Left renal pelvis (tissue), 4 donors: ENCODE results near the gene KSR1. TPM values are rescaled to one million over a fixed set of nuclear protein-coding genes. Genes with fewer than 3 reads are reported as not detected.
A peak's percentile ranks its signal among the peaks of the same experiment; 100 is the strongest.

Experiments used
- DNase-seq, 4 donors: peaks; one replicate each; pipeline ENCODE4 v3.0.0-alpha.2; 2013; ENCODE audit warnings: low read depth in 4 of 4, low spot score in 3 of 4
- polyA plus RNA-seq, 4 donors: library from polyadenylated mRNA; unstranded; fragments of 120-200 nt; gene quantifications; one replicate each; pipeline ENCODE4 v1.2.1, GENCODE V29; 2013; ENCODE audit not compliant: insufficient read length in 4 of 4

KSR1 gene
- polyA plus RNA-seq, 4 donors, result 33.9 to 72.8 (median 43.1) TPM

GRCh38 chr17:27579304-27579703 is 123.1 kb downstream of the KSR1 start:
- no peak for DNase-seq

GRCh38 chr17:27579897-27580321 is 123.7 kb downstream of the KSR1 start:
- DNase-seq, result no peak

DNA sequence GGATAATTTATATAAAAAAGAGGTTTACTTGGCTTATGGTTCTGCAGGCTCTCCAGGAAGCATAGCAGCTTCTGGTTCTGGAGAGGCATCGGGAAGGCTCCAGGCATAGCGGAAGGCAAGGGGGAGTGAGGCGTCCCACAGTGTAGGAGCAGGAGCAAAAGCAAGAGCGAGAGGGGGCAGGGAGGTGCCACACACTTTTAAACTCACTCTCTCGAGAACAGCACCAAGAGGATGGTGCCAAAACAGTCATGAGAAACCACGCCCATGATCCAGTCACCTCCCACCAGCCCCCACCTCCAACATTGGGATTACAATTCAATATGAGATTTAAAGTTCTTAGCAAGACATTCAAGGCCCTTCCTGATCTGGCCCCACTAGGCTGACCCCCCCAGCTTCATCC is 124.8 kb downstream of the KSR1 start:
- DNase-seq, result no peak

- DNase-seq, result no peak
These were observed 126.4 kb downstream of the KSR1 start for GRCh38 chr17:27582696-27583095.

DNA sequence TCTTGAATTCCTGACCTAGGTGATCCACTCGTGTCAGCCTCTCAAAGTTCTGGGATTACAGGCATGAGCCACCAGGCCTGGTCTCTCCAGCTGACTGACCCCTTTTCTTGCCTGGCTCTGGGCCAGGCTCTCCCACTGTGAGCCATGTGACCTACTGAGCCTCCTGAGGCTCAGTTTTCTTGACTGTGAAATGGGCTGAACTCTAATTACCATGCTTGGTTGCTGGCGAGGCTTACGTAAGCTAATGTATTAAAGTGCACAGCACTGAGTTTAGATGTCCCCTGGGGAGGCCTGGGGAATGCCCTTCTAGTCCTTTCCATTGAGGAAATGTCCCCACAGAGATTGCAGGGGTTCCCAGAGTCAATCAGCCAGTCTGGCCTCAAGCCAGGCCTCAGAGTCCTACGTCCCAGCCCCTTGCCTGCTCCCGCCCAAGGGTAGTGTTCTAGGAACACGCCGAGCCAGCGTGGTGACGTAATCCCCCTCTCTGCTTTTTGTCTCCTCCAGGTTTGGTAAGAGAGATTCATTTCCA is 129.0 kb downstream of the KSR1 start:
- no peak for DNase-seq

GRCh38 chr17:27585792-27586191 is 129.5 kb downstream of the KSR1 start:
- no peak for DNase-seq

GRCh38 chr17:27586203-27586721 is 130.0 kb downstream of the KSR1 start:
- DNase-seq, result no peak

GRCh38 chr17:27588354-27588753 is 132.1 kb downstream of the KSR1 start:
- DNase-seq, result no peak

DNA sequence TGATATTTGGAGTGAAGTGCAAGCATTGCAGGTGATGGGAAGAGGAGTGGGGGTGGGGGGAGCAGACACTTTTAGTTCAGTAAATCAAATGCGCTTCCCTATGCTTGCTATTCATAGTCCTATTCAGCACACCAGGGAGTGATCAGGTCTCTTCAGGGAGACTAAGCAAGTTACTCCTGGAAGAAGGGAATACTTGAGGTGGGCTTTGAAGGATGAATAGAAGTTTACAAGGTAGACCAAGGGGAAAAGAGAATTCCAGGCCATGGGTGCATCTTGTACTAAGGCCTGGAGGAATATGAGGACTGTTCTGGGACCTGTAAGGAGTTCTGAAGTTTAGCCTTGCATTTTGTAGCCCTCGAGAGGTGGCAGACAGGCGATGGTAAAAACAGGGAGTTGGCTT is 134.6 kb downstream of the KSR1 start:
- no peak for DNase-seq

DNA sequence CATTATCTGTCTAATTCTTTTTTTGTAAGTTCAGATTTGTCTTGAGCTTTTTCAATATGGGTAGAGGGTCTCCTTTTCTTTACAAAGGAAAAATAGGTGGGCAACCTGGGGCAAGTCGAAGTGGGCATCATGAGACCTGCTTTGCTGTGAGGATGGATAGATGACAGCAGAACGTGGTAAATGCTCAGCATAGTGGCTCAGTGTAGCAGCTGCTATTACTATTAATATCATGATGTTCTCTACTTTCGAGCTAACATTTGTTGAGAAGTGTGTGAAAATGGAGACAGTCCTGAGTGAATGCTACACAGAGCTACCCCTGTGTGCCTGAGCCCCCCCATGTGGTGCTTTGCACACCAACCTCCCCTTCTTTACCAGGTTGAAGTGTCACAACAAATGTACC is 135.7 kb downstream of the KSR1 start:
- no peak for DNase-seq

DNA sequence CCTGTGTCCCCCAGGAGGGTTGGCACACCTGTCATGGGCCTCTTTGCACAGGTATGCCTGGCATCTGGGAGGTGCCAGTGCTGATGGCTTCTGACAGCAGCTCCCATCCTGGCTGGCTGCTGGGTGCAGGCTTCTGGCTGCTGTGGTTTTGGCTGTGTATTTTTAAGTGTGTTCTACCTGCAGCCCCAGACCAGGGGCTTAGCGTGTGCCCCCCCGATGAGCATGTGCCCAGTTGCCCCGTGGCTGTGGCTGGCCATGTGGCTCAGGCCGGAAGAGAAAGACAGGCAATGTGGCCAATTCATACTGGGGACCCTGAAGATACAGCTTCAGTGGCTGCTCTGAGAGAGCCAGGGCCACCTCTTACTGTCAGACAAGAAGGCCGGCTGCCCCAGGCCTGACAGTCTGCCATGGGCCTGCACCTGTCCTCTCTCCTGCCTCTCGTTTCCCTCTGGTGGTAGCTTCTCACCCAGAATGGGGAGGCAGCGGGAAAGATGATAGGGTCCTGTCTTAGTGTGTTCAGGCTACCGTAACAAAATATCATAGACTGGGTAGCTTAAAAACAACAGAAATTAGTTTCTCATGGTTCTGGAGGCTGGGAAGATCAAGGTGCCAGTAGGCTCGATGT is 137.1 kb downstream of the KSR1 start:
- DNase-seq, result no peak

DNA sequence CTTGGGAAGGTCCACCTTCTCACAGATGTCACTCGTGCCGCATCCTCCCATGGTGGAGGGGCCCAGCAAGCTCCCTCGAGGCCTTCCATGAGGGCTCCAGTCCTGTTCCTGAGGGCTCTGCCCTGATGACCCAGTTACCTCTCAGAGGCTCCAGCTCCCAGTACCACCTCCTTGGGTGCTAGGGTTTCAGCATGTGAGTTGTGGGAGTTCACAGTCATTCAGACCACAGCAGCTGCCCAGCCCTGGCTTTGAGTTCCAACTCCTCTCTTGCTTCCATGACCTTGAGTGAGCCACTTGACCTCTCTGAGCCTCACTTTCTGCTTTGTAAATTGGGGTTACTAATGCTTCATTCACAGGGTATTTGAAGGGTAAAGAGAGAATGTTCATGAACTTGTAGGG is 137.6 kb downstream of the KSR1 start:
- DNase-seq, result no peak

- DNase-seq, result no peak
These were observed 139.0 kb downstream of the KSR1 start for GRCh38 chr17:27595208-27595607.

- DNase-seq, result no peak
These were observed 139.8 kb downstream of the KSR1 start for GRCh38 chr17:27596096-27596495.

- DNase-seq, result no peak
These were observed 140.4 kb downstream of the KSR1 start for GRCh38 chr17:27596566-27597187.

- DNase-seq, result no peak
These were observed 140.9 kb downstream of the KSR1 start for GRCh38 chr17:27597188-27597580.

DNA sequence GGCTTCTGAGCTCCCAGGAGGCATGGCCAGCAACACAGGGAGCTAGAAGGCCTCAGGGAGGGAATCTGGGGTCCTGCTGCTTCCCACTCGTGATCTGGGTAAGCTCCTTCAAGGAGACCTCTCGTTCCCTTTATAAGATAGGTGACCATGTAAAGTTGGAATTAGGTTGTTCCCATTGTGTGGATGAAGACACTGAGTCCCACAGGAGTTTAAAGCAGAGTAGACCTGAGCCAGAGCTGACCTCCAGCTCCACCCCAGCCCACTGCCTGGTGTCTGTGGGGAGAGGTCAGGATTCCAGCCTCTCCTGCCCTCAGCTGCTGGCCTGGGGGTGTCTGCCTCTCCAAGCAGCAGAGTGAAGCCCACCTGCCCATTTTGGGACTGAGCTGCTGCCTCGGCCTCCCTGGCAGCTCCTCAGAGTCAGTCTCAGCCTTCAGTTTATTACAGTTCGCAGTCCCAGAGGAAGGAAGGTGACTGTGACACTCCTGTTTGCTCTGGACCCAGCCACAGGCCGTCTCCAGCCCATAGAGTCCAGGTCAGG is 141.6 kb downstream of the KSR1 start:
- DNase-seq, result no peak

GRCh38 chr17:27598337-27599050 is 142.2 kb downstream of the KSR1 start:
- DNase-seq, result no peak

DNA sequence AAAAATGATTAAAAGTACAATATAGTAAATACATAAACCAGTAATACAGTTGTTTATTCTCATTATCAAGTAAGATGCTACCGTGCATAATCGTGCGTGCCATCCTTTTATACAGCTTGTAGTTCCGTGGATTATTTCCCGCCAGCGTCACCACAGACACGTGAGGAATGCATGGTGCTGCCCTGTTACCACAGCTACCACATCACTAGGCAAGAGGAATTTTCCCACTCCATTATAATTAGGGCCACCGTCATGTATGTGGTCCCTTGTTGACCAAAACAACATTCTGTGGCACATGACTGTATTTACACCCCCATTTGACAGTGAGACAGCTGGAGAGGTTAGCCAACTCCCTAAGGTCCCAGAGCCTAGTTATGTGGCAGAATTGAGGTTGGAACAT is 144.2 kb downstream of the KSR1 start:
- DNase-seq, result no peak

DNA sequence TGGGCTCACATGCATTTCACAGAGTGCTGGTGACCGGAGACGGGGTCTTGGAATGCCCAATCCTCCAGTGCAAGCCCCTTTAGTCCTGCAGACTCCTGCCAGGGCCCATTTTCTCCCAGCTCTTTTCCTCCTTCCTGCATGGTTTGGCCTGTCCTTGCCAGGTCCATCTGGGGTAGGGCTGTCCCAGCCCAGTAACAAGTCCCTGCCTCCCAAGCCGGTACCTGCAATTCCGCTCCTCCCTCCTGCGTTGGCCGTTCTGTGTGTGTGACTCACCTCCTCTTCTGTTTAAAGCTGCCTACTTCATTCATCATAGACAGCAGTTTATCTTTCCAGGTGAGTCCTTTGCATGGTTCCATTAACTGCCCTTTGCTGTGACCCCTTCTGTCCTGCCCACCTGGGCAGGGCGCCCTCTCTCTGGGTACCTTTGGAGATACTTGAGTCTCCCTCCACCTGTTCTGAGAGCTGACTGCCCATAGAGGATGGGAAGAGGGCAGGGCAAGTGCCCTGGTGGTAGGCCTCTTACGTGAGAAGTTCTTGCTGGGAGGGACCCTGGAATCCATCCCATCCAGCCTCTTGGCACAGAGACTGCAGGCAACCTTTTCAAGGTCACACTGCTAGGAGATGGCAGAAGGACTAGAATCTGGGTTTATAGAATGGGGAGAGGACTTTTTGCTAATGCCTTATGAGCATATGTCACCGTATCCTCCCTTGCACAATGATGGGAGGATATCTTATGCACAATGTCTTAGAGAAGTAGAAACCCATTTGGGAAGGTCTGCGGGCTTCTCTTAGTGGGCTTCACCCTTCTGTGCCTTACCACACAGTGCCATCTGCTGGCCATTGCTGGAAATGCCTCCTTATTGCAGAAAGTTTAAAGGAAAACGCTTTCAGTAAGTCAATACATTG is 145.1 kb downstream of the KSR1 start:
- DNase-seq, result peak; percentile 63 to 72 (median 68)
